MM.1S (cell line): ENCODE results near the gene CARMIL1.

ENCODE experiments used
- DNase-seq: peaks from one replicate; pipeline ENCODE4 v3.0.0-alpha.2; 2015
- H2AFZ ChIP-seq: fragments of 300-600 bp; sonication (generic); 2 replicates; pipeline ENCODE4 v1.6.0; 2016; ENCODE audit warnings: antibody characterized with exemption, low read length
- H3F3A ChIP-seq: fragments of 300-600 bp; sonication (generic); 2 replicates; pipeline ENCODE4 v1.6.1; 2016; ENCODE audit warnings: mild to moderate bottlenecking, antibody characterized with exemption, low read length, moderate library complexity, mixed read lengths; ENCODE audit not compliant: insufficient read depth
- H3K27ac ChIP-seq: fragments of 300-600 bp; sonication (generic); 2 replicates; pipeline ENCODE4 v1.5.1; 2016; ENCODE audit warnings: mild to moderate bottlenecking, low read length
- H3K27me3 ChIP-seq: fragments of 300-600 bp; sonication (generic); replicated peaks from 2 replicates; pipeline ENCODE4 v1.6.0; 2016; ENCODE audit warnings: low read length; ENCODE audit not compliant: insufficient read depth
- H3K36me3 ChIP-seq: fragments of 300-600 bp; sonication (generic); replicated peaks from 2 replicates; pipeline ENCODE4 v1.6.1; 2016; ENCODE audit warnings: mild to moderate bottlenecking, low read length, mixed read lengths; ENCODE audit not compliant: insufficient read depth
- H3K4me1 ChIP-seq: fragments of 300-600 bp; sonication (generic); 2 replicates; pipeline ENCODE4 v1.6.1; 2016; ENCODE audit warnings: low read length, mixed read lengths
- H3K4me2 ChIP-seq: fragments of 300-600 bp; sonication (generic); 2 replicates; pipeline ENCODE4 v1.6.0; 2016; ENCODE audit warnings: low read depth, low read length
- H3K4me3 ChIP-seq: fragments of 300-600 bp; sonication (generic); 2 replicates; pipeline ENCODE4 v1.5.1; 2016; ENCODE audit warnings: low read length, mixed read lengths
- H3K79me2 ChIP-seq: fragments of 300-600 bp; sonication (generic); 2 replicates; pipeline ENCODE4 v1.6.1; 2016; ENCODE audit warnings: mixed run types, low read length, mixed read lengths
- H3K9ac ChIP-seq: fragments of 300-600 bp; sonication (generic); 2 replicates; pipeline ENCODE4 v1.6.1; 2016; ENCODE audit warnings: low read length, mixed read lengths
- H3K9me2 ChIP-seq: fragments of 300-600 bp; sonication (generic); replicated peaks from 2 replicates; pipeline ENCODE4 v1.6.1; 2016; ENCODE audit warnings: mild to moderate bottlenecking, low read length, mixed read lengths; ENCODE audit not compliant: insufficient read depth
- H3K9me3 ChIP-seq: fragments of 300-600 bp; sonication (generic); replicated peaks from 2 replicates; pipeline ENCODE4 v1.6.1; 2016; ENCODE audit warnings: mild to moderate bottlenecking, low read length, mixed read lengths; ENCODE audit not compliant: insufficient read depth
- H4K20me1 ChIP-seq: fragments of 300-600 bp; sonication (generic); 2 replicates; pipeline ENCODE4 v1.6.1; 2016; ENCODE audit warnings: mild to moderate bottlenecking, low read length, moderate library complexity, mixed read lengths; ENCODE audit not compliant: insufficient read depth
- CTCF ChIP-seq: fragments of 300-600 bp; sonication (generic); IDR thresholded peaks from 2 replicates; pipeline ENCODE4 v1.5.1; 2016; ENCODE audit warnings: antibody characterized with exemption, low read length, mixed read lengths
- EZH2 ChIP-seq: fragments of 300-600 bp; sonication (generic); optimal IDR thresholded peaks from 2 replicates; pipeline ENCODE3; 2017; ENCODE audit warnings: low read depth, mild to moderate bottlenecking, antibody characterized with exemption, low read length, mixed read lengths
- EZH2phosphoT487 ChIP-seq: fragments of 300-600 bp; sonication (generic); IDR thresholded peaks from 2 replicates; pipeline ENCODE4 v1.6.1; 2018; ENCODE audit warnings: antibody characterized with exemption, low read length

Gene CARMIL1

GRCh38 chr6:25370178-25371036 is 91.2 kb downstream of the CARMIL1 start:
- Histone ChIP-seq H2AFZ (no peak overlapping the region), H3K4me3 (peak overlapping the region; percentile 59), H3K36me3 (no peaks in the 10 kb centered on the region), H3K27me3 (no peaks in the 10 kb centered on the region), H4K20me1 (no peaks in the 10 kb centered on the region), H3K9ac (peak overlapping the region; percentile 80), H3K4me2 (peak overlapping the region; percentile 86), H3K79me2 (peaks cover 98% of the 10 kb centered on the region), H3K4me1 (peaks cover 59% of the 10 kb centered on the region), H3K9me2 (no peaks in the 10 kb centered on the region), H3K9me3 (no peaks in the 10 kb centered on the region), H3F3A (peaks cover 66% of the 10 kb centered on the region), H3K27ac (peak overlapping the region; percentile 97)
- TF ChIP-seq EZH2 (no peak), EZH2phosphoT487 (no peak), CTCF (no peak)
- DNase-seq = peak; percentile 46

GRCh38 chr6:25371037-25371347 is 91.8 kb downstream of the CARMIL1 start:
- peak overlapping the region; percentile 86 for H3K4me2 ChIP-seq
- no peaks in the 10 kb centered on the region for H3K9me2 ChIP-seq
- peaks cover 66% of the 10 kb centered on the region for H3F3A ChIP-seq
- H3K27me3 ChIP-seq = no peaks in the 10 kb centered on the region
- no peaks in the 10 kb centered on the region for H3K9me3 ChIP-seq
- DNase-seq = no peak
- TF ChIP-seq EZH2phosphoT487 (no peak), EZH2 (no peak), CTCF (no peak)
- H4K20me1 ChIP-seq = no peaks in the 10 kb centered on the region
- H3K4me1 ChIP-seq = peaks cover 57% of the 10 kb centered on the region
- peak overlapping the region; percentile 80; the same call in 1 of the 2 replicates for H3K9ac ChIP-seq
- H3K4me3 ChIP-seq = peak overlapping the region; percentile 59
- peak overlapping the region; percentile 97 for H3K27ac ChIP-seq
- H2AFZ ChIP-seq = no peak overlapping the region
- peaks cover 98% of the 10 kb centered on the region for H3K79me2 ChIP-seq
- H3K36me3 ChIP-seq = no peaks in the 10 kb centered on the region

- Histone ChIP-seq H3K36me3 (no peaks in the 10 kb centered on the region), H3K9me3 (no peaks in the 10 kb centered on the region), H3K4me1 (peaks cover 53% of the 10 kb centered on the region), H4K20me1 (no peaks in the 10 kb centered on the region), H3F3A (peaks cover 30% of the 10 kb centered on the region), H3K9me2 (no peaks in the 10 kb centered on the region), H3K79me2 (peaks cover 98% of the 10 kb centered on the region), H3K4me2 (peak overlapping the region; percentile 86; the same call in 1 of the 2 replicates), H3K4me3 (0 out of 2 replicates have a peak overlapping the region, but pooled peaks have one; percentile 1), H3K27me3 (no peaks in the 10 kb centered on the region), H3K9ac (no peak overlapping the region; the same call in 1 of the 2 replicates), H2AFZ (no peak overlapping the region), H3K27ac (peak overlapping the region; percentile 97; the same call in 1 of the 2 replicates)
- no peak for DNase-seq
- no peak for TF ChIP-seq CTCF
- no peak for TF ChIP-seq EZH2phosphoT487
- no peak for TF ChIP-seq EZH2
Measured at GRCh38 chr6:25375125-25375524, 96.0 kb downstream of the CARMIL1 start.
